Endothelial cell (in vitro differentiated cells): ENCODE measurements around the gene TENM4. TPM values are rescaled to one million over a fixed set of nuclear protein-coding genes. Genes with fewer than 3 reads are reported as not detected.

ENCODE experiments used
- DNase-seq: peaks from one replicate; pipeline ENCODE4 v3.0.0; 2021; ENCODE audit warnings: low spot score
- H3K27ac Mint-ChIP-seq: one replicate; pipeline ENCODE4 v1.8.0; 2021; ENCODE audit warnings: mixed read lengths, inconsistent platforms; ENCODE audit not compliant: unreplicated experiment
- H3K27me3 Mint-ChIP-seq: one replicate; pipeline ENCODE4 v1.8.0; 2021; ENCODE audit warnings: mild to moderate bottlenecking, moderate library complexity, mixed read lengths, inconsistent platforms; ENCODE audit not compliant: unreplicated experiment
- H3K36me3 Mint-ChIP-seq: one replicate; pipeline ENCODE4 v1.8.0; 2021; ENCODE audit warnings: mild to moderate bottlenecking, low read depth, mixed read lengths, inconsistent platforms; ENCODE audit not compliant: unreplicated experiment
- H3K4me1 Mint-ChIP-seq: one replicate; pipeline ENCODE4 v1.8.0; 2021; ENCODE audit warnings: mild to moderate bottlenecking, mixed read lengths, inconsistent platforms; ENCODE audit not compliant: unreplicated experiment
- H3K4me3 Mint-ChIP-seq: one replicate; pipeline ENCODE4 v1.8.0; 2021; ENCODE audit warnings: mild to moderate bottlenecking, mixed read lengths, inconsistent platforms; ENCODE audit not compliant: unreplicated experiment
- H3K9me3 Mint-ChIP-seq: one replicate; pipeline ENCODE4 v1.8.0; 2021; ENCODE audit warnings: mixed read lengths, inconsistent platforms; ENCODE audit not compliant: unreplicated experiment
- CTCF ChIP-seq: fragments of 200-600 bp; sonication (generic); IDR thresholded peaks from one replicate; pipeline ENCODE4 v1.5.0; 2021; ENCODE audit warnings: antibody characterized with exemption; ENCODE audit not compliant: unreplicated experiment
- total RNA-seq: library from RNA; stranded (reverse); fragmentation: NEBNext Ultra II Directional; extraction: Animal tissue kit (Norgen Biotek cat#: 25700); gene quantifications from one replicate; pipeline ENCODE4 v1.2.1, GENCODE V29; 2021; ENCODE audit not compliant: unreplicated experiment

TENM4 gene
- total RNA-seq, 1 donor from 2014 or later = 1.8 TPM

- DNase-seq = no peak
- H3K9me3 Mint-ChIP-seq = no peaks in the 10 kb centered on the region
- no peaks in the 10 kb centered on the region for H3K4me1 Mint-ChIP-seq
- no peaks in the 10 kb centered on the region for H3K36me3 Mint-ChIP-seq
- peaks cover 4% of the 10 kb centered on the region for H3K27me3 Mint-ChIP-seq
- no peak overlapping the region for H3K4me3 Mint-ChIP-seq
- no peak overlapping the region for H3K27ac Mint-ChIP-seq
- no peak for TF ChIP-seq CTCF
Observed at GRCh38 chr11:78851878-78852586, 588.8 kb downstream of the TENM4 start.

GRCh38 chr11:78850078-78850477 is 590.8 kb downstream of the TENM4 start:
- Mint-ChIP-seq H3K9me3 (no peaks in the 10 kb centered on the region), H3K36me3 (no peaks in the 10 kb centered on the region), H3K27me3 (no peaks in the 10 kb centered on the region), H3K4me3 (no peak overlapping the region), H3K27ac (no peak overlapping the region), H3K4me1 (no peaks in the 10 kb centered on the region)
- TF ChIP-seq CTCF = no peak
- no peak for DNase-seq

- peaks cover 1% of the 10 kb centered on the region for H3K27me3 Mint-ChIP-seq
- H3K9me3 Mint-ChIP-seq = no peaks in the 10 kb centered on the region
- H3K4me1 Mint-ChIP-seq = no peaks in the 10 kb centered on the region
- H3K4me3 Mint-ChIP-seq = no peak overlapping the region
- H3K36me3 Mint-ChIP-seq = no peaks in the 10 kb centered on the region
- no peak overlapping the region for H3K27ac Mint-ChIP-seq
- DNase-seq = no peak
- TF ChIP-seq CTCF = no peak
Observed at GRCh38 chr11:78846269-78846668, 594.6 kb downstream of the TENM4 start.

GRCh38 chr11:78845496-78845895 is 595.3 kb downstream of the TENM4 start:
- no peaks in the 10 kb centered on the region for H3K4me1 Mint-ChIP-seq

More at GRCh38 chr11:78845496-78845895, 595.3 kb downstream of the TENM4 start:
- Mint-ChIP-seq H3K27ac (no peak overlapping the region), H3K4me3 (no peak overlapping the region), H3K9me3 (no peaks in the 10 kb centered on the region), H3K36me3 (no peaks in the 10 kb centered on the region), H3K27me3 (peaks cover 1% of the 10 kb centered on the region)
- no peak for TF ChIP-seq CTCF
- no peak for DNase-seq
